Astrocyte (in vitro differentiated cells and primary cell): ENCODE results near the gene SPRR1A. TPM values are rescaled to one million over a fixed set of nuclear protein-coding genes. Genes with fewer than 3 reads are reported as not detected.

Experiments
- DNase-seq: peaks from one replicate; pipeline ENCODE4 v3.0.0-alpha.2; 2010; ENCODE audit warnings: low read depth
- FAIRE-seq: peaks from 2 replicates; lab custom pipeline; 2011; peaks lifted over from hg19 to GRCh38; lab: Jason Lieb, UNC
- H2AFZ ChIP-seq: 2 replicates; pipeline ENCODE4 v1.6.0; 2012; ENCODE audit warnings: low read depth, low read length, inconsistent platforms
- H3K27ac ChIP-seq: 2 replicates; pipeline ENCODE4 v1.5.1; 2011; ENCODE audit warnings: low read depth, low read length, inconsistent platforms
- H3K27me3 ChIP-seq: 2 replicates; pipeline ENCODE4 v1.6.0; 2011; ENCODE audit warnings: low read length, inconsistent platforms; ENCODE audit not compliant: insufficient read depth
- H3K36me3 ChIP-seq: 2 replicates; pipeline ENCODE4 v1.5.1; 2011; ENCODE audit warnings: low read length, inconsistent platforms; ENCODE audit not compliant: insufficient read depth
- H3K4me1 ChIP-seq: 2 replicates; pipeline ENCODE4 v1.5.1; 2011; ENCODE audit warnings: low read length, inconsistent platforms; ENCODE audit not compliant: insufficient read depth
- H3K4me2 ChIP-seq: 2 replicates; pipeline ENCODE4 v1.6.0; 2012; ENCODE audit warnings: low read length, inconsistent platforms
- H3K4me3 ChIP-seq: 2 replicates; pipeline ENCODE4 v1.5.1; 2011; ENCODE audit warnings: low read depth, mild to moderate bottlenecking, low read length, inconsistent platforms; ENCODE audit not compliant: insufficient read depth
- H3K79me2 ChIP-seq: 2 replicates; pipeline ENCODE4 v1.6.0; 2012; ENCODE audit warnings: mild to moderate bottlenecking, low read length, inconsistent platforms; ENCODE audit not compliant: insufficient read depth
- H3K9ac ChIP-seq: 2 replicates; pipeline ENCODE4 v1.6.0; 2012; ENCODE audit warnings: mild to moderate bottlenecking, low read length, inconsistent platforms
- H3K9me3 ChIP-seq: 2 replicates; pipeline ENCODE4 v1.5.1; 2012; ENCODE audit warnings: low read depth, mild to moderate bottlenecking, low read length, inconsistent platforms; ENCODE audit not compliant: insufficient read depth
- H4K20me1 ChIP-seq: 2 replicates; pipeline ENCODE4 v1.6.0; 2012; ENCODE audit warnings: low read length, inconsistent platforms; ENCODE audit not compliant: insufficient read depth
- H3K27ac Mint-ChIP-seq: one replicate; pipeline ENCODE4 v1.8.0; 2021; ENCODE audit warnings: mild to moderate bottlenecking, mixed read lengths; ENCODE audit not compliant: unreplicated experiment
- H3K27me3 Mint-ChIP-seq: one replicate; pipeline ENCODE4 v1.8.0; 2021; ENCODE audit warnings: low read depth, mixed read lengths; ENCODE audit not compliant: unreplicated experiment
- H3K36me3 Mint-ChIP-seq: one replicate; pipeline ENCODE4 v1.8.0; 2021; ENCODE audit warnings: low read depth, mixed read lengths; ENCODE audit not compliant: unreplicated experiment
- H3K4me1 Mint-ChIP-seq: one replicate; pipeline ENCODE4 v1.8.0; 2021; ENCODE audit warnings: low read depth, mixed read lengths; ENCODE audit not compliant: unreplicated experiment
- H3K4me3 Mint-ChIP-seq: one replicate; pipeline ENCODE4 v1.8.0; 2021; ENCODE audit warnings: mild to moderate bottlenecking, moderate library complexity, mixed read lengths; ENCODE audit not compliant: unreplicated experiment
- H3K9me3 Mint-ChIP-seq: one replicate; pipeline ENCODE4 v1.8.0; 2021; ENCODE audit warnings: mild to moderate bottlenecking, mixed read lengths; ENCODE audit not compliant: unreplicated experiment
- CTCF ChIP-seq: IDR thresholded peaks from 2 replicates; pipeline ENCODE4 v1.5.1; 2011; ENCODE audit warnings: low read depth, mild to moderate bottlenecking, inconsistent platforms, low read length, moderate library complexity; ENCODE audit not compliant: insufficient read depth
- EZH2 ChIP-seq: IDR thresholded peaks from 2 replicates; pipeline ENCODE4 v1.6.1; 2012; ENCODE audit warnings: mild to moderate bottlenecking, low read length, inconsistent platforms; ENCODE audit not compliant: insufficient read depth
- total RNA-seq: library from RNA; stranded (reverse); gene quantifications from 2 replicates; pipeline ENCODE4 v1.2.1, GENCODE V29; 2021

Gene SPRR1A
- total RNA-seq, 1 donor from 2014 or later = not detected

- Mint-ChIP-seq H3K27ac (no peak overlapping the region), H3K4me3 (no peak overlapping the region), H3K27me3 (peaks cover 11% of the 10 kb centered on the region), H3K4me1 (no peaks in the 10 kb centered on the region), H3K36me3 (peaks cover 1% of the 10 kb centered on the region), H3K9me3 (peaks cover 2% of the 10 kb centered on the region)
- no peaks in the 10 kb centered on the region for H3K4me1 ChIP-seq
- no peaks in the 10 kb centered on the region for H3K9me3 ChIP-seq
- no peak overlapping the region for H3K9ac ChIP-seq
- no peak overlapping the region for H3K27ac ChIP-seq
- no peak overlapping the region for H3K4me3 ChIP-seq
- H2AFZ ChIP-seq = no peak overlapping the region
- H3K27me3 ChIP-seq = no peaks in the 10 kb centered on the region
- FAIRE-seq (no peak), DNase-seq (no peak)
- H3K4me2 ChIP-seq = no peak overlapping the region
- H3K36me3 ChIP-seq = no peaks in the 10 kb centered on the region
- TF ChIP-seq EZH2 (no peak), CTCF (no peak)
- H4K20me1 ChIP-seq = no peaks in the 10 kb centered on the region
- no peaks in the 10 kb centered on the region for H3K79me2 ChIP-seq
Measured at GRCh38 chr1:152969036-152969435, 14.8 kb upstream of the SPRR1A start.

GRCh38 chr1:152970495-152970894, 13.4 kb upstream of the SPRR1A start, which contains the start of gene SPRR4:
Gene SPRR4 (plus strand): TSS chr1:152970648. CDS start chr1:152971891, 1,243 bp downstream.
- Histone ChIP-seq H3K79me2 (no peaks in the 10 kb centered on the region), H3K4me3 (no peak within 1 kb of the TSS), H3K36me3 (no peaks in the 10 kb centered on the region), H3K4me1 (no peaks in the 10 kb centered on the region), H3K9ac (no peak within 1 kb of the TSS), H3K27me3 (no peaks in the 10 kb centered on the region), H3K27ac (no peak within 1 kb of the TSS), H3K9me3 (no peaks in the 10 kb centered on the region), H4K20me1 (no peaks in the 10 kb centered on the region), H3K4me2 (no peak within 1 kb of the TSS), H2AFZ (no peak within 1 kb of the TSS)
- peaks cover 1% of the 10 kb centered on the region for H3K36me3 Mint-ChIP-seq
- no peak for FAIRE-seq
- peaks cover 4% of the 10 kb centered on the region for H3K27me3 Mint-ChIP-seq
- no peak within 1 kb of the TSS for H3K4me3 Mint-ChIP-seq
- TF ChIP-seq CTCF = no peak
- TF ChIP-seq EZH2 = no peak
- no peak within 1 kb of the TSS for H3K27ac Mint-ChIP-seq
- no peak for DNase-seq
- H3K4me1 Mint-ChIP-seq = no peaks in the 10 kb centered on the region
- peaks cover 2% of the 10 kb centered on the region for H3K9me3 Mint-ChIP-seq

GRCh38 chr1:152972196-152972886, 11.5 kb upstream of the SPRR1A start:
- H3K27ac Mint-ChIP-seq = no peak overlapping the region
- no peak overlapping the region for H3K4me3 Mint-ChIP-seq
- no peaks in the 10 kb centered on the region for H3K4me1 ChIP-seq
- no peaks in the 10 kb centered on the region for H3K79me2 ChIP-seq
- no peaks in the 10 kb centered on the region for H3K4me1 Mint-ChIP-seq
- no peaks in the 10 kb centered on the region for H3K36me3 ChIP-seq
- H4K20me1 ChIP-seq = no peaks in the 10 kb centered on the region
- peaks cover 1% of the 10 kb centered on the region for H3K36me3 Mint-ChIP-seq
- no peak overlapping the region for H3K9ac ChIP-seq
- H3K9me3 ChIP-seq = no peaks in the 10 kb centered on the region
- no peak overlapping the region for H2AFZ ChIP-seq
- no peak overlapping the region for H3K4me2 ChIP-seq
- DNase-seq (no peak), FAIRE-seq (no peak)
- H3K27ac ChIP-seq = no peak overlapping the region
- H3K27me3 ChIP-seq = no peaks in the 10 kb centered on the region
- TF ChIP-seq CTCF (no peak), EZH2 (no peak)
- H3K9me3 Mint-ChIP-seq = peaks cover 2% of the 10 kb centered on the region
- no peak overlapping the region for H3K4me3 ChIP-seq
- peaks cover 7% of the 10 kb centered on the region for H3K27me3 Mint-ChIP-seq
